Activated T-cell treated with anti-CD3 and anti-CD28 coated beads, Interleukin-2, amount 50 U/mL, for 1 hour (primary cell): Measurements from ENCODE around the gene CCDC71L.

Experiments
- DNase-seq: peaks from one replicate; pipeline ENCODE4 v3.0.0-alpha.2; 2020

CCDC71L gene

GRCh38 chr7:106623315-106623660, 37.7 kb downstream of the CCDC71L start:
- DNase-seq: no peak

GRCh38 chr7:106622654-106623314, 38.2 kb downstream of the CCDC71L start:
- DNase-seq: no peak

GRCh38 chr7:106621393-106622132, 39.4 kb downstream of the CCDC71L start:
- DNase-seq: no peak

GRCh38 chr7:106620676-106621075, 40.3 kb downstream of the CCDC71L start:
- no peak for DNase-seq

GRCh38 chr7:106620034-106620433, 40.9 kb downstream of the CCDC71L start:
- DNase-seq: no peak

- no peak for DNase-seq
Measured at GRCh38 chr7:106619213-106619612, 41.7 kb downstream of the CCDC71L start.

- DNase-seq: no peak
Measured at GRCh38 chr7:106618480-106618879, 42.5 kb downstream of the CCDC71L start.

- DNase-seq: no peak
Measured at GRCh38 chr7:106617860-106618259, 43.1 kb downstream of the CCDC71L start.

GRCh38 chr7:106616708-106617051, 44.3 kb downstream of the CCDC71L start:
- no peak for DNase-seq

- no peak for DNase-seq
Measured at GRCh38 chr7:106615808-106616707, 44.9 kb downstream of the CCDC71L start.

- no peak for DNase-seq
Measured at GRCh38 chr7:106614751-106615150, 46.2 kb downstream of the CCDC71L start.

GRCh38 chr7:106613848-106614560, 47.0 kb downstream of the CCDC71L start:
- DNase-seq: no peak

- DNase-seq: no peak
Measured at GRCh38 chr7:106613279-106613678, 47.7 kb downstream of the CCDC71L start.

- no peak for DNase-seq
Measured at GRCh38 chr7:106612432-106612831, 48.5 kb downstream of the CCDC71L start.

GRCh38 chr7:106611911-106612310, 49.0 kb downstream of the CCDC71L start:
- no peak for DNase-seq

- DNase-seq: no peak
Measured at GRCh38 chr7:106610996-106611886, 49.7 kb downstream of the CCDC71L start.

GRCh38 chr7:106609416-106609815, 51.5 kb downstream of the CCDC71L start:
- no peak for DNase-seq

GRCh38 chr7:106608661-106609060, 52.3 kb downstream of the CCDC71L start:
- no peak for DNase-seq
